ENCODE measurements around the gene BRIP1.
"Not testable (repeated sequence)": the region's sequence is repeated elsewhere in the genome, so short reads cannot be mapped to it uniquely, and the experiment has no call there.

Gene BRIP1

DNA sequence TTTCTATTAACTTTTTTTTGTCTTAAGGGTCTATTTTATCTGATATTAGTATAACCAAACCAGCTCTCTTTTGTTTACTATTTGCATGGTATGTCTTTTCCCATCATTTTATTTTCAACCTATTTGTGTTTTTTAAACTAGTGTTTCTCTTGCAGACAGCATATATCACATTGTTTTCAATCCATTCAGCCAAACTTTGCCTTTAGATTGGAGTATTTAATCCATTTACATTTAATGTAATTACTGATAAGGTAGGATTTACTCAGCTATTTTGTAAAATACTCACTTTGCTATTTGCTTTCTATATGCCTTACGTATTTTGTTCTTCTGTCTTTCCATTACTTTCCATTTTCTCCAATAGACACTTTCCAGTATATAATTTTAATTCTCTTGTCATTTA, 164.3 kb downstream of the BRIP1 start:
- DNase-seq (ENCODE audit: low read depth) = no peak

GRCh38 chr17:61698244-61698643, 165.1 kb downstream of the BRIP1 start:
- no peak for DNase-seq (ENCODE audit: low read depth)

DNA sequence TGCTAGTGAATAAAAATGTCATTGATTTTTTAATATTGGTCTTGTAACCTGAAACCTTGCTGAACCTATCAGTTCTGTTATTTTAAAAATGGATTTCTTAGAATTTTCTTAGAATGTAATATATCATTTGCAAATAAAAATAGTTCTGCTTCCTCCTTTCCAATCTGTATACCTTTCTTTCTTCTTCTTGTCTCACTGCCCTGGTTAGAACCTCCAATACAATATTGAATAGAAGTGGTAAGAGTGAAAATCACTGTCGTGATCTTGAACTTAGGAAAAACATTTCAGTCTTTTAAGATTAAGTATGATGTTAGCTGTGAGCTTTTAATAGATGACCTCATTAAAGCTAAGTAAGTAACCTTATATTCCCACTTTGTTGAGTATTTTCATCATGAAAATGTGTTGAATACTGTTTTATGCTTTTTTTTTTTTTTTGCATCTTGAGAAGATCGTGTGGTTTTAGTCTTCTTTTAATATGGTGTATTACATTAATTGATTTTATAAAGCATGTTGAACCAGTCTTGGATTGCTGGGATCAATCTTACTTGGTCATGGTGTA, 167.5 kb downstream of the BRIP1 start:
- no peak for DNase-seq (ENCODE audit: low read depth)

GRCh38 chr17:61694095-61694494, 169.2 kb downstream of the BRIP1 start:
- no peak for DNase-seq (ENCODE audit: low read depth)

- DNase-seq (ENCODE audit: low read depth) = peak; percentile 3
Measured at GRCh38 chr17:61689610-61690180, 173.6 kb downstream of the BRIP1 start.

- no peak for DNase-seq (ENCODE audit: low read depth)
Measured at GRCh38 chr17:61687769-61688168, 175.6 kb downstream of the BRIP1 start.

GRCh38 chr17:61686113-61686512, 177.2 kb downstream of the BRIP1 start:
- DNase-seq (ENCODE audit: low read depth) = no peak

- DNase-seq (ENCODE audit: low read depth) = no peak
Measured at GRCh38 chr17:61684818-61685217, 178.5 kb downstream of the BRIP1 start.

- DNase-seq (ENCODE audit: low read depth) = no peak
Measured at GRCh38 chr17:61684172-61684571, 179.2 kb downstream of the BRIP1 start.

GRCh38 chr17:61683466-61683865, 179.9 kb downstream of the BRIP1 start:
- DNase-seq (ENCODE audit: low read depth) = no peak

GRCh38 chr17:61680921-61681320, 182.4 kb downstream of the BRIP1 start:
- DNase-seq (ENCODE audit: low read depth) = no peak

- no peak for DNase-seq (ENCODE audit: low read depth)
Measured at GRCh38 chr17:61678339-61678738, 185.0 kb downstream of the BRIP1 start.

DNA sequence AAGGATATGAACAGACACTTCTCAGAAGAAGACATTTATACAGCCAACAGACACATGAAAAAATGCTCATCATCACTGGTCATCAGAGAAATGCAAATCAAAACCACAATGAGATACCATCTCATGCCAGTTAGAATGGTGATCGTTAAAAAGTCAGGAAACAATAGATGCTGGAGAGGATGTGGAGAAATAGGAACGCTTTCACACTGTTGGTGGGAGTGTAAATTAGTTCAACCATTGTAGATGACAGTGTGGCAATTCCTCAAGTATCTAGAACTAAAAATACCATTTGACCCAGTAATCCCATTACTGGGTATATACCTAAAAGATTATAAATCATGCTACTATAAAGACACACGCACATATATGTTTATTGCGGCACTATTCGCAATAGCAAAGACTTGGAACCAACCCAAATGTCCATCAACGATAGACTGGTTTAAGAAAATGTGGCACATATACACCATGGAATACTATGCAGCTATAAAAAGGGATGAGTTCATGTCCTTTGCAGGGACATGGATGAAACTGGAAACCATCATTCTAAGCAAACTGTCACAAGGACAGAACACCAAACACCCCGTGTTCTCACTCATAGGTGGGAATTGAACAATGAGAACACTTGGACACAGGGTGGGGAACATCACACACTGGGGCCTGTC, 186.0 kb downstream of the BRIP1 start:
- DNase-seq (ENCODE audit: low read depth) = not testable (repeated sequence)

- not testable (repeated sequence) for DNase-seq (ENCODE audit: low read depth)
Measured at GRCh38 chr17:61676522-61676921, 186.8 kb downstream of the BRIP1 start.

DNA sequence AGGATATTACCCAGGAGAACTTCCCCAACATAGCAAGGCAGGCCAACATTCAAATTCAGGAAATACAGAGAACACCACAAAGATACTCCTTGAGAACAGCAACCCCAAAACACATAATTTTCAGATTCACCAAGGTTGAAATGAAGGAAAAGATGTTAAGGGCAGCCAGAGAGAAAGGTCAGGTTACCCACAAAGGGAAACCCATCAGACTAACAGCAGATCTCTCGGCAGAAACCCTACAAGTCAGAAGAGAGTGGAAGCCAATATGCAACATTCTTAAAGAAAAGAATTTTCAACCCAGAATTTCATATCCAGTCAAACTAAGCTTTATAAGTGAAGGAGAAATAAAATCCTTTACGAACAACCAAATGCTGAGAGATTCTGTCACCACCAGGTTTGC, 188.7 kb downstream of the BRIP1 start:
- DNase-seq (ENCODE audit: low read depth) = not testable (repeated sequence)

- DNase-seq (ENCODE audit: low read depth) = not testable (repeated sequence)
Measured at GRCh38 chr17:61673019-61673897, 190.1 kb downstream of the BRIP1 start.

- DNase-seq (ENCODE audit: low read depth) = no peak
Measured at GRCh38 chr17:61672140-61672539, 191.2 kb downstream of the BRIP1 start.

- DNase-seq (ENCODE audit: low read depth) = no peak
Measured at GRCh38 chr17:61670691-61671090, 192.6 kb downstream of the BRIP1 start.

DNA sequence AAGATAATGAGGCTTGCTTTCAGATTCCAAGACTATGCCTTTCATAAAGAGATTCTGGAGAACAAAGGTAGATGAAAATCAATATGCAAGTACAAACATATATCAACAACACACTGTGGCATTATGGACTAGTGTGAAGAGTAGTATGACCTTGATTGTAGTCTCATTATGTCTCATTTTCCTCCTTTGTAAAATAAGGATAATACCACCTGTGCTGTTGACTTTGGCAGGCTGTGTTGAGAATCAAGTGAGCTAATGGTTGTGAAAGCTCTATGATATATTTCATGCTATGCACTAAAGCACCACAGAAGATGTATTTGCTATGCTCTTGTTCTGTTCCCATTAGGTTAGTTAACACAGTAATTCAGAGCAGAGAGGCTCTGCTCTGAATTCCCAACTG, 193.8 kb downstream of the BRIP1 start:
- no peak for DNase-seq (ENCODE audit: low read depth)

- no peak for DNase-seq (ENCODE audit: low read depth)
Measured at GRCh38 chr17:61668486-61668885, 194.8 kb downstream of the BRIP1 start.

GRCh38 chr17:61666406-61667088, 196.8 kb downstream of the BRIP1 start:
- DNase-seq (ENCODE audit: low read depth) = not testable (repeated sequence)

- no peak for DNase-seq (ENCODE audit: low read depth)
Measured at GRCh38 chr17:61663310-61663709, 200.0 kb downstream of the BRIP1 start.

Measured in fibroblast of gingiva (primary cell).